GM23338 (cell line): ENCODE data around the gene IRGC. TPM values are rescaled to one million over a fixed set of nuclear protein-coding genes. Genes with fewer than 3 reads are reported as not detected.
A peak's percentile ranks its signal among the peaks of the same experiment; 100 is the strongest.

Source experiments
- ATAC-seq: fragments of 200-7000 bp; cut with Tn5 transposase; 3 replicates; pipeline ENCODE4 v1.9.1; 2020
- DNase-seq: peaks from one replicate; pipeline ENCODE4 v3.0.0-alpha.2; 2015; ENCODE audit warnings: low spot score
- H2AFZ ChIP-seq: fragments of 200-600 bp; sonication (generic); 2 replicates; pipeline ENCODE4 v1.8.0; 2016; ENCODE audit warnings: antibody characterized with exemption, mild to moderate bottlenecking, moderate library complexity
- H3F3A ChIP-seq: fragments of 200-600 bp; sonication (generic); replicated peaks from 2 replicates; pipeline ENCODE4 v1.8.0; 2017; ENCODE audit warnings: antibody characterized with exemption, mixed run types, low read depth
- H3K27ac ChIP-seq: fragments of 200-600 bp; sonication (generic); 2 replicates; pipeline ENCODE4 v1.6.1; 2016; ENCODE audit warnings: low read depth
- H3K27me3 ChIP-seq: fragments of 200-600 bp; sonication (generic); 2 replicates; pipeline ENCODE4 v1.8.0; 2016; ENCODE audit warnings: mild to moderate bottlenecking, mixed run types, moderate library complexity; ENCODE audit not compliant: insufficient read depth
- H3K36me3 ChIP-seq: fragments of 200-600 bp; sonication (generic); 2 replicates; pipeline ENCODE4 v1.8.0; 2016; ENCODE audit warnings: mild to moderate bottlenecking; ENCODE audit not compliant: insufficient read depth
- H3K4me1 ChIP-seq: fragments of 200-600 bp; sonication (generic); 2 replicates; pipeline ENCODE4 v1.8.0; 2016; ENCODE audit warnings: mild to moderate bottlenecking, moderate library complexity; ENCODE audit not compliant: insufficient read depth
- H3K4me2 ChIP-seq: fragments of 200-600 bp; sonication (generic); 2 replicates; pipeline ENCODE4 v1.7.1; 2017; ENCODE audit warnings: mixed run types
- H3K4me3 ChIP-seq: fragments of 200-600 bp; sonication (generic); 2 replicates; pipeline ENCODE4 v1.6.1; 2016; ENCODE audit warnings: mixed run types
- H3K79me2 ChIP-seq: fragments of 200-600 bp; sonication (generic); replicated peaks from 2 replicates; pipeline ENCODE4 v1.8.0; 2017; ENCODE audit warnings: mild to moderate bottlenecking; ENCODE audit not compliant: insufficient read depth
- H3K9me2 ChIP-seq: fragments of 200-600 bp; sonication (generic); 2 replicates; pipeline ENCODE4 v1.8.0; 2017; ENCODE audit not compliant: insufficient read depth
- H4K20me1 ChIP-seq: fragments of 200-600 bp; sonication (generic); replicated peaks from 2 replicates; pipeline ENCODE4 v1.8.0; 2017; ENCODE audit warnings: mild to moderate bottlenecking; ENCODE audit not compliant: insufficient read depth
- H3K27ac Mint-ChIP-seq: 2 replicates; pipeline ENCODE4 v1.8.0; 2020; ENCODE audit warnings: inconsistent platforms, mild to moderate bottlenecking, moderate library complexity, mixed read lengths
- H3K27me3 Mint-ChIP-seq: 3 replicates; pipeline ENCODE4 v1.8.0; 2022; ENCODE audit warnings: low read depth, mild to moderate bottlenecking, moderate library complexity, mixed read lengths, inconsistent platforms; ENCODE audit not compliant: insufficient read depth, poor library complexity
- H3K36me3 Mint-ChIP-seq: 3 replicates; pipeline ENCODE4 v1.8.0; 2021; ENCODE audit warnings: low read depth, mild to moderate bottlenecking, inconsistent platforms, moderate library complexity, mixed read lengths
- H3K4me1 Mint-ChIP-seq: 3 replicates; pipeline ENCODE4 v1.8.0; 2020; ENCODE audit warnings: mild to moderate bottlenecking, inconsistent platforms, mixed read lengths
- H3K4me3 Mint-ChIP-seq: 3 replicates; pipeline ENCODE4 v1.8.0; 2021; ENCODE audit warnings: moderate library complexity, mild to moderate bottlenecking, inconsistent platforms, mixed read lengths
- H3K9me3 Mint-ChIP-seq: 3 replicates; pipeline ENCODE4 v1.8.0; 2020; ENCODE audit warnings: moderate library complexity, mild to moderate bottlenecking, inconsistent platforms, mixed read lengths
- CREB1 ChIP-seq: fragments of 250-450 bp; sonication (Bioruptor Pico); IDR thresholded peaks from 2 replicates; pipeline ENCODE4 v1.5.0; 2020; ENCODE audit warnings: low read depth, mild to moderate bottlenecking, moderate library complexity
- CTCF ChIP-seq, 2 experiments: fragments of 200-600 bp in 1 of 2; sonication (generic) in 1 of 2; conservative IDR thresholded peaks; 2 replicates each; pipeline versions ENCODE4 v1.5.1 to v1.6.1; 2016 to 2017; ENCODE audit warnings: antibody characterized with exemption in 2 of 2, low read depth in 2 of 2, mild to moderate bottlenecking in 2 of 2, moderate library complexity in 1 of 2
- EZH2 ChIP-seq: fragments of 200-600 bp; sonication (generic); IDR thresholded peaks from one replicate; pipeline ENCODE4 v1.8.0; 2017; ENCODE audit warnings: antibody characterized with exemption, mild to moderate bottlenecking, low read depth; ENCODE audit not compliant: unreplicated experiment
- POLR2AphosphoS5 ChIP-seq: IDR thresholded peaks from 2 replicates; pipeline ENCODE4 v1.6.1; 2016; ENCODE audit warnings: antibody characterized with exemption, low read depth
- REST ChIP-seq: IDR thresholded peaks from one replicate; pipeline ENCODE4 v1.6.1; 2018; ENCODE audit warnings: antibody characterized with exemption; ENCODE audit not compliant: unreplicated experiment
- ZNF114 ChIP-seq: fragments of 250-450 bp; sonication (Bioruptor Pico); IDR thresholded peaks from 2 replicates; pipeline ENCODE4 v1.5.0; 2020; ENCODE audit warnings: mild to moderate bottlenecking, moderate library complexity
- polyA plus RNA-seq: library from polyadenylated mRNA; unstranded; fragments of >200 nt; fragmentation: Nextera tagmentation; extraction: Ambion mirVana; gene quantifications from 2 replicates; pipeline ENCODE4 v1.2.1, GENCODE V29; 2016
- total RNA-seq: library from RNA; depleted of rRNA; stranded (reverse); fragments of >200 nt; shearing (Covaris generic); gene quantifications from 2 replicates; pipeline ENCODE4 v1.2.3, GENCODE V29; 2014

The IRGC gene
- total and polyA plus RNA-seq, 2 experiments from 2014 or later = not detected

- no peak for TF ChIP-seq REST
- TF ChIP-seq CTCF (conservative IDR thresholded peaks at IDR 0.05; ENCODE audit: low read depth in 2 of 2) = no peak
- TF ChIP-seq ZNF114 (CRISPR knock-in tag) = no peak
- no peak for TF ChIP-seq EZH2
Measured at GRCh38 chr19:43754253-43754502, 38.3 kb downstream of the IRGC start (continued).

GRCh38 chr19:43754503-43755255 lies 38.8 kb downstream of the IRGC start, which contains the start of gene SMG9:
TSS of gene SMG9 (minus strand) at chr19:43754962. CDS start at chr19:43750741, 4,221 bp downstream.
- Histone ChIP-seq H3K79me2 (peaks cover 23% of the 10 kb centered on the region), H3K27ac (peak within 1 kb of the TSS; percentile 100), H3F3A (0 out of 2 replicates have a peak, but pooled peaks cover 6% of the 10 kb centered on the region), H3K9me2 (no peaks in the 10 kb centered on the region), H4K20me1 (no peaks in the 10 kb centered on the region; the same call in 1 of the 2 replicates), H3K36me3 (no peaks in the 10 kb centered on the region; the same call in 1 of the 2 replicates), H3K4me1 (peaks cover 6% of the 10 kb centered on the region; the same call in 1 of the 2 replicates), H2AFZ (peak within 1 kb of the TSS; percentile 94), H3K27me3 (no peaks in the 10 kb centered on the region), H3K4me3 (peak within 1 kb of the TSS; percentile 90), H3K4me2 (peak within 1 kb of the TSS; percentile 95)
- peak within 1 kb of the TSS; percentile 99 for H3K27ac Mint-ChIP-seq
- peak; percentile 87 for ATAC-seq
- H3K4me1 Mint-ChIP-seq = peaks cover 14% of the 10 kb centered on the region
- H3K9me3 Mint-ChIP-seq = no peaks in the 10 kb centered on the region; the same call in 2 of the 3 replicates
- H3K4me3 Mint-ChIP-seq = peak within 1 kb of the TSS; percentile 99
- H3K27me3 Mint-ChIP-seq = peaks cover 20% of the 10 kb centered on the region
- peak; percentile 63 for TF ChIP-seq CREB1 (CRISPR knock-in tag)
- peak; percentile 75 for TF ChIP-seq POLR2AphosphoS5
- no peak for TF ChIP-seq REST
- DNase-seq = peak; percentile 97
- H3K36me3 Mint-ChIP-seq = peaks cover 29% of the 10 kb centered on the region
